Measurements from ENCODE around the gene CLEC3B. TPM values are rescaled to one million over a fixed set of nuclear protein-coding genes. Genes with fewer than 3 reads are reported as not detected.
"Not testable (repeated sequence)": the region's sequence is repeated elsewhere in the genome, so short reads cannot be mapped to it uniquely, and the experiment has no call there.

The CLEC3B gene
- total RNA-seq, 6 experiments from 2014 or later = 1.00 to 1.9 (median 1.2) TPM

GRCh38 chr3:44984335-44984734 is 41.8 kb upstream of the CLEC3B start:
- Mint-ChIP-seq H3K9me3 (no peaks in the 10 kb centered on the region), H3K36me3 (ENCODE audit: low read depth) (peaks cover 15% of the 10 kb centered on the region), H3K4me3 (no peak overlapping the region), H3K27ac (no peak overlapping the region), H3K4me1 (ENCODE audit: low read depth) (peaks cover 51% of the 10 kb centered on the region), H3K27me3 (ENCODE audit: insufficient read depth) (no peaks in the 10 kb centered on the region)
- TF ChIP-seq CTCF (IDR thresholded peaks at IDR 0.05) = no peak
- no peak for DNase-seq

GRCh38 chr3:44986330-44986729 is 39.8 kb upstream of the CLEC3B start:
- H3K36me3 Mint-ChIP-seq (ENCODE audit: low read depth) = peaks cover 22% of the 10 kb centered on the region

GRCh38 chr3:44987332-44987731 is 38.8 kb upstream of the CLEC3B start:
- Mint-ChIP-seq H3K36me3 (ENCODE audit: low read depth) (peaks cover 32% of the 10 kb centered on the region), H3K9me3 (no peaks in the 10 kb centered on the region), H3K4me1 (ENCODE audit: low read depth) (peaks cover 44% of the 10 kb centered on the region), H3K27me3 (ENCODE audit: insufficient read depth) (no peaks in the 10 kb centered on the region), H3K27ac (no peak overlapping the region), H3K4me3 (no peak overlapping the region)
- TF ChIP-seq CTCF (IDR thresholded peaks at IDR 0.05) = no peak
- no peak for DNase-seq

More at GRCh38 chr3:44986330-44986729, 39.8 kb upstream of the CLEC3B start:
- DNase-seq; H3K27ac Mint-ChIP-seq; H3K27me3 Mint-ChIP-seq (ENCODE audit: insufficient read depth); H3K9me3 Mint-ChIP-seq; H3K4me3 Mint-ChIP-seq: not testable (repeated sequence)
- H3K4me1 Mint-ChIP-seq (ENCODE audit: low read depth) = peaks cover 44% of the 10 kb centered on the region

GRCh38 chr3:44988073-44988472 is 38.0 kb upstream of the CLEC3B start:
- no peak for DNase-seq
- H3K4me1 Mint-ChIP-seq (ENCODE audit: low read depth) = peaks cover 50% of the 10 kb centered on the region
- H3K9me3 Mint-ChIP-seq = no peaks in the 10 kb centered on the region
- peak; percentile 71 for TF ChIP-seq CTCF (IDR thresholded peaks at IDR 0.05)
- no peaks in the 10 kb centered on the region for H3K27me3 Mint-ChIP-seq (ENCODE audit: insufficient read depth)
- no peak overlapping the region for H3K4me3 Mint-ChIP-seq
- no peak overlapping the region for H3K27ac Mint-ChIP-seq
- peaks cover 39% of the 10 kb centered on the region for H3K36me3 Mint-ChIP-seq (ENCODE audit: low read depth)

GRCh38 chr3:44989141-44989540 is 37.0 kb upstream of the CLEC3B start:
- H3K36me3 Mint-ChIP-seq (ENCODE audit: low read depth) = peaks cover 39% of the 10 kb centered on the region
- TF ChIP-seq CTCF (IDR thresholded peaks at IDR 0.05) = no peak
- H3K4me3 Mint-ChIP-seq = no peak overlapping the region
- DNase-seq = no peak
- H3K4me1 Mint-ChIP-seq (ENCODE audit: low read depth) = peaks cover 52% of the 10 kb centered on the region
- no peaks in the 10 kb centered on the region for H3K27me3 Mint-ChIP-seq (ENCODE audit: insufficient read depth)
- no peaks in the 10 kb centered on the region for H3K9me3 Mint-ChIP-seq
- H3K27ac Mint-ChIP-seq = no peak overlapping the region

GRCh38 chr3:44989636-44990373 is 36.3 kb upstream of the CLEC3B start:
- H3K4me1 Mint-ChIP-seq (ENCODE audit: low read depth) = peaks cover 58% of the 10 kb centered on the region
- no peak overlapping the region for H3K27ac Mint-ChIP-seq
- H3K27me3 Mint-ChIP-seq (ENCODE audit: insufficient read depth) = no peaks in the 10 kb centered on the region
- TF ChIP-seq CTCF (IDR thresholded peaks at IDR 0.05) = no peak
- peaks cover 38% of the 10 kb centered on the region for H3K36me3 Mint-ChIP-seq (ENCODE audit: low read depth)
- H3K9me3 Mint-ChIP-seq = no peaks in the 10 kb centered on the region
- no peak for DNase-seq
- no peak overlapping the region for H3K4me3 Mint-ChIP-seq

All from HFFc6 (cell line).